Measurements from ENCODE around the gene HERPUD1. TPM values are rescaled to one million over a fixed set of nuclear protein-coding genes. Genes with fewer than 3 reads are reported as not detected.
A peak's percentile ranks its signal among the peaks of the same experiment; 100 is the strongest.

Gene HERPUD1
- polyA plus RNA-seq, 2 of the 4 experiments (the other 2 are of a cell fraction) = 65.8 to 140 TPM

- Histone ChIP-seq H3K4me3 (no peak overlapping the region), H3K4me2 (no peak overlapping the region), H3K4me1 (peaks cover 33% of the 10 kb centered on the region), H3K27ac (no peak overlapping the region), H3K9me3 (no peaks in the 10 kb centered on the region)
- CTCF ChIA-PET = interaction anchor here (4.8 kb wide), 1 partner anchor 22 kb away, joined by 23 read pairs; no protein-coding TSS in a partner anchor
- FAIRE-seq (no peak), ATAC-seq (no peak), DNase-seq (ENCODE audit: low read depth in 1 of 2, low spot score in 1 of 2) (no peak)
- TF ChIP-seq TFCP2L1 (CRISPR knock-in tag; IDR thresholded peaks at IDR 0.05) (no peak), POLR2AphosphoS2 (conservative IDR thresholded peaks at IDR 0.05; ENCODE audit: low read length) (no peak)
- POLR2A ChIA-PET = interaction anchor here (1.0 kb wide), 1 partner anchor 55 kb away, joined by 3 read pairs; no protein-coding TSS in a partner anchor
- WGBS (ENCODE audit: missing lambda C conversion rate) = 91% methylated on average over 2 of the region's 2 CpGs
These were observed 55.8 kb downstream of the HERPUD1 start for GRCh38 chr16:56987692-56988091.

GRCh38 chr16:56988161-56988947, 56.4 kb downstream of the HERPUD1 start:
- POLR2A ChIA-PET = no interaction called here
- WGBS (ENCODE audit: missing lambda C conversion rate) = 87% methylated on average over 6 of the region's 6 CpGs
- no peak for FAIRE-seq

GRCh38 chr16:56988948-56989945, 57.3 kb downstream of the HERPUD1 start, which contains the start of gene NLRC5:
TSS of gene NLRC5 (plus strand) at chr16:56989557. CDS start at chr16:57020713, 31,156 bp downstream.
- Histone ChIP-seq H3K27ac (peak within 1 kb of the TSS; percentile 74 to 89), H3K4me3 (peak within 1 kb of the TSS; percentile 56), H3K4me2 (peak within 1 kb of the TSS; percentile 87), H3K4me1 (peaks cover 25% of the 10 kb centered on the region), H3K9me3 (no peaks in the 10 kb centered on the region)
- FAIRE-seq = no peak
- ATAC-seq = peak; percentile 76 to 88
- TF ChIP-seq USF2 (IDR thresholded peaks at IDR 0.05) (peak; percentile 35; the same call in 1 of the 2 replicates), ZFP36 (IDR thresholded peaks at IDR 0.05; ENCODE audit: borderline replicate concordance, partially characterized antibody) (no peak), HDAC2 (IDR thresholded peaks at IDR 0.05) (peak; percentile 87; the same call in 1 of the 2 replicates), JUN (IDR thresholded peaks at IDR 0.05) (peak in 1 of 2 experiments; percentile 39; a peak in 1 of 5 replicates), PHF8 (IDR thresholded peaks at IDR 0.05; ENCODE audit: borderline replicate concordance, low read depth) (peak; percentile 49; the same call in 1 of the 2 replicates), MAFK (IDR thresholded peaks at IDR 0.05; ENCODE audit: partially characterized antibody) (no peak), E2F6 (IDR thresholded peaks at IDR 0.05; ENCODE audit: borderline replicate concordance, low read depth) (peak; percentile 72; the same call in 1 of the 2 replicates), RNF2 (IDR thresholded peaks at IDR 0.05; ENCODE audit: borderline replicate concordance, low read depth) (0 out of 2 replicates have a peak, but pooled peaks have one; percentile 24), MAX (IDR thresholded peaks at IDR 0.05) (peak; percentile 83)
- WGBS (ENCODE audit: missing lambda C conversion rate) = 15% methylated on average over 31 of the region's 64 CpGs
- POLR2A ChIA-PET = interaction anchor here (0.9 kb wide), 1 partner anchor 142 kb away, joined by 3 read pairs; no protein-coding TSS in a partner anchor
- peak; percentile 62 to 86 for DNase-seq (ENCODE audit: low read depth in 1 of 2, low spot score in 1 of 2)
- CTCF ChIA-PET = interaction anchor here (0.7 to 4.8 kb wide), 4 partner anchors 9 to 84 kb away, joined by 3 to 23 read pairs (median 3); no protein-coding TSS in a partner anchor

More at GRCh38 chr16:56988161-56988947, 56.4 kb downstream of the HERPUD1 start:
- Histone ChIP-seq H3K4me1 (peaks cover 33% of the 10 kb centered on the region), H3K4me2 (peak overlapping the region; percentile 87), H3K4me3 (no peak overlapping the region), H3K9me3 (no peaks in the 10 kb centered on the region), H3K27ac (peak overlapping the region in 1 of 2 experiments; percentile 89; a peak in 3 of 6 replicates)
- peak; percentile 3 to 15; a peak in 1 of 6 replicates for ATAC-seq
- TF ChIP-seq ZSCAN20 (CRISPR knock-in tag; IDR thresholded peaks at IDR 0.05) (no peak), PBX3 (IDR thresholded peaks at IDR 0.05) (no peak), NPAS2 (CRISPR knock-in tag; IDR thresholded peaks at IDR 0.05; ENCODE audit: borderline replicate concordance) (no peak), SREBF2 (IDR thresholded peaks at IDR 0.05) (no peak), POLR2AphosphoS2 (conservative IDR thresholded peaks at IDR 0.05; ENCODE audit: low read length) (no peak), TFCP2L1 (CRISPR knock-in tag; IDR thresholded peaks at IDR 0.05) (no peak), CBX2 (IDR thresholded peaks at IDR 0.05; ENCODE audit: borderline replicate concordance, low read depth) (no peak), HOXB5 (CRISPR knock-in tag; IDR thresholded peaks at IDR 0.05) (no peak), EP300 (IDR thresholded peaks at IDR 0.05) (no peak), EHMT2 (IDR thresholded peaks at IDR 0.05; ENCODE audit: low read depth) (no peak), RARB (CRISPR knock-in tag; IDR thresholded peaks at IDR 0.05) (no peak), HMGXB4 (CRISPR knock-in tag; IDR thresholded peaks at IDR 0.05; ENCODE audit: borderline replicate concordance) (no peak), NFE2L2 (conservative IDR thresholded peaks at IDR 0.05; ENCODE audit: low read length) (no peak), MAFK (IDR thresholded peaks at IDR 0.05; ENCODE audit: partially characterized antibody) (no peak), CEBPB (IDR thresholded peaks at IDR 0.05) (no peak), HOXA7 (CRISPR knock-in tag; IDR thresholded peaks at IDR 0.05) (no peak), TP53 (CRISPR knock-in tag; IDR thresholded peaks at IDR 0.05) (no peak), HDAC2 (IDR thresholded peaks at IDR 0.05) (no peak)
- no peak for DNase-seq (ENCODE audit: low read depth in 1 of 2, low spot score in 1 of 2)
- CTCF ChIA-PET = interaction anchor here (1.2 to 4.8 kb wide), 2 partner anchors 8 to 23 kb away, joined by 3 to 23 read pairs; no protein-coding TSS in a partner anchor
